H1 (cell line): Measurements from ENCODE around the gene SCRN1. TPM values are rescaled to one million over a fixed set of nuclear protein-coding genes. Genes with fewer than 3 reads are reported as not detected.

Source experiments
- CTCF ChIA-PET: fragments of 300-600 bp; sonication (Branson Sonifier 250); formaldehyde crosslinking; loops from one replicate; lab custom pipeline; 2021; ENCODE audit not compliant: partially characterized antibody; lab: Charles Lee
- POLR2A ChIA-PET: fragments of 300-600 bp; sonication (Branson Sonifier 250); formaldehyde crosslinking; loops from one replicate; lab custom pipeline; 2021; ENCODE audit warnings: inconsistent platforms; ENCODE audit not compliant: partially characterized antibody; lab: Charles Lee
- DNase-seq, 2 experiments: peaks; one replicate each; pipeline versions ENCODE4 v3.0.0 to v3.0.0-alpha.2; 2010 to 2022; ENCODE audit warnings: low spot score in 2 of 2, low read depth in 1 of 2, mixed read lengths in 1 of 2
- FAIRE-seq: peaks from 2 replicates; lab custom pipeline; 2011; peaks lifted over from hg19 to GRCh38; lab: Jason Lieb, UNC
- H2AFZ ChIP-seq: 2 replicates; pipeline ENCODE4 v1.8.1; 2012; ENCODE audit warnings: low read length, inconsistent platforms
- H2AK5ac ChIP-seq: 2 replicates; pipeline ENCODE4 v1.6.1; 2013; ENCODE audit warnings: low read depth, low read length
- H2BK120ac ChIP-seq: replicated peaks from 2 replicates; pipeline ENCODE3; 2013; ENCODE audit warnings: low read depth, low read length, inconsistent platforms
- H2BK12ac ChIP-seq: 2 replicates; pipeline ENCODE4 v1.6.1; 2013; ENCODE audit warnings: low read depth, low read length
- H2BK15ac ChIP-seq: 2 replicates; pipeline ENCODE4 v1.6.1; 2013; ENCODE audit warnings: low read length
- H2BK20ac ChIP-seq: 2 replicates; pipeline ENCODE4 v1.6.1; 2013; ENCODE audit warnings: low read length
- H2BK5ac ChIP-seq: 2 replicates; pipeline ENCODE4 v1.6.1; 2013; ENCODE audit warnings: low read depth, low read length
- H3K14ac ChIP-seq: 2 replicates; pipeline ENCODE4 v1.6.1; 2013; ENCODE audit warnings: inconsistent platforms; ENCODE audit not compliant: insufficient read length
- H3K18ac ChIP-seq: 2 replicates; pipeline ENCODE4 v1.6.1; 2013; ENCODE audit warnings: low read length; ENCODE audit errors: extremely low read depth
- H3K23ac ChIP-seq: 2 replicates; pipeline ENCODE4 v1.6.1; 2013; ENCODE audit warnings: inconsistent platforms; ENCODE audit not compliant: insufficient read length
- H3K23me2 ChIP-seq: 2 replicates; pipeline ENCODE4 v1.6.1; 2013; ENCODE audit warnings: low read depth, low read length
- H3K27ac ChIP-seq: 2 replicates; pipeline ENCODE4 v1.6.1; 2011; ENCODE audit warnings: low read depth, low read length, inconsistent platforms
- H3K27me3 ChIP-seq, 4 experiments: replicated peaks in 1 of 4; 1 replicate in 1 of 4; 2 replicates in 3 of 4; pipeline versions ENCODE4 v1.6.1 to v1.8.1; 2011 to 2013; ENCODE audit warnings: low read length in 3 of 4, mild to moderate bottlenecking in 3 of 4, inconsistent platforms in 2 of 4, mixed read lengths in 2 of 4, moderate library complexity in 1 of 4; ENCODE audit not compliant: control insufficient read depth in 3 of 4, insufficient read depth in 3 of 4; ENCODE audit errors: extremely low read depth in 1 of 4
- H3K36me3 ChIP-seq, 4 experiments: 2 replicates each; pipeline versions ENCODE4 v1.6.1 to v1.8.1; 2011 to 2013; ENCODE audit warnings: mild to moderate bottlenecking in 4 of 4, low read length in 3 of 4, moderate library complexity in 2 of 4, control low read depth in 1 of 4, inconsistent platforms in 1 of 4; ENCODE audit not compliant: insufficient read depth in 4 of 4, control insufficient read depth in 2 of 4
- H3K4ac ChIP-seq: replicated peaks from 2 replicates; pipeline ENCODE3; 2013; ENCODE audit warnings: low read length, low read depth, mixed read lengths, inconsistent platforms; ENCODE audit not compliant: insufficient read length
- H3K4me1 ChIP-seq, 4 experiments: replicated peaks in 1 of 4; 1 replicate in 1 of 4; 2 replicates in 3 of 4; pipeline versions ENCODE4 v1.6.1 to v1.8.1; 2011 to 2013; ENCODE audit warnings: low read length in 3 of 4, inconsistent platforms in 2 of 4, mixed read lengths in 1 of 4; ENCODE audit not compliant: insufficient read depth in 4 of 4, control insufficient read depth in 3 of 4
- H3K4me2 ChIP-seq, 2 experiments: 2 replicates each; pipeline versions ENCODE4 v1.6.1 to v1.8.1; 2011 to 2013; ENCODE audit warnings: low read depth in 2 of 2, low read length in 2 of 2, control low read depth in 1 of 2, inconsistent platforms in 1 of 2, mild to moderate bottlenecking in 1 of 2; ENCODE audit not compliant: insufficient read depth in 1 of 2
- H3K4me3 ChIP-seq, 4 experiments: fragments of 200-600, 300-600 bp in 1 of 4; sonication (generic), shearing (Covaris generic), sonication (Bioruptor Twin) in 1 of 4; 2 replicates each; pipeline versions ENCODE4 v1.5.1 to v1.8.1; 2011 to 2016; ENCODE audit warnings: low read length in 4 of 4, low read depth in 3 of 4, control low read depth in 2 of 4, inconsistent platforms in 2 of 4, mild to moderate bottlenecking in 2 of 4, mixed read lengths in 1 of 4, moderate library complexity in 1 of 4; ENCODE audit not compliant: insufficient read depth in 2 of 4; ENCODE audit errors: extremely low read depth in 1 of 4
- H3K56ac ChIP-seq: replicated peaks from 2 replicates; pipeline ENCODE3; 2013; ENCODE audit warnings: low read depth, mild to moderate bottlenecking, mixed read lengths, low read length, inconsistent platforms; ENCODE audit not compliant: insufficient read length
- H3K79me1 ChIP-seq: 2 replicates; pipeline ENCODE4 v1.6.1; 2013; ENCODE audit warnings: low read depth, low read length, control low read depth
- H3K79me2 ChIP-seq, 2 experiments: 2 replicates each; pipeline versions ENCODE4 v1.6.1 to v1.8.1; 2012 to 2013; ENCODE audit warnings: low read length in 2 of 2, mild to moderate bottlenecking in 2 of 2, inconsistent platforms in 1 of 2; ENCODE audit not compliant: insufficient read depth in 2 of 2, control insufficient read depth in 1 of 2
- H3K9ac ChIP-seq, 4 experiments: replicated peaks in 1 of 4; 1 replicate in 1 of 4; 2 replicates in 3 of 4; pipeline versions ENCODE4 v1.6.1 to v1.8.1; 2011 to 2013; ENCODE audit warnings: low read depth in 3 of 4, low read length in 3 of 4, control low read depth in 2 of 4, mild to moderate bottlenecking in 2 of 4, moderate library complexity in 2 of 4, inconsistent platforms in 1 of 4; ENCODE audit errors: extremely low read depth in 1 of 4
- H3K9me3 ChIP-seq, 2 experiments: 2 replicates each; pipeline versions ENCODE4 v1.6.1 to v1.8.1; 2012 to 2013; ENCODE audit warnings: mild to moderate bottlenecking in 2 of 2, moderate library complexity in 2 of 2, control low read depth in 1 of 2, inconsistent platforms in 1 of 2, low read depth in 1 of 2, low read length in 1 of 2, mixed read lengths in 1 of 2; ENCODE audit not compliant: insufficient read depth in 2 of 2
- H4K20me1 ChIP-seq, 2 experiments: replicated peaks in 1 of 2; 2 replicates each; pipeline versions ENCODE3 to v1.8.1; 2011 to 2013; ENCODE audit warnings: inconsistent platforms in 2 of 2, low read length in 2 of 2, mild to moderate bottlenecking in 1 of 2; ENCODE audit not compliant: insufficient read depth in 2 of 2, control insufficient read depth in 1 of 2
- H4K5ac ChIP-seq: 2 replicates; pipeline ENCODE4 v1.6.1; 2013; ENCODE audit warnings: low read length, low read depth, mixed read lengths, inconsistent platforms; ENCODE audit not compliant: insufficient read length
- H4K8ac ChIP-seq: 2 replicates; pipeline ENCODE4 v1.8.0; 2013; ENCODE audit warnings: mild to moderate bottlenecking, moderate library complexity, low read length, inconsistent platforms; ENCODE audit not compliant: insufficient read depth; ENCODE audit errors: extremely low read depth
- H4K91ac ChIP-seq: replicated peaks from 2 replicates; pipeline ENCODE3; 2013; ENCODE audit warnings: low read length, mixed read lengths, inconsistent platforms; ENCODE audit not compliant: insufficient read length
- BACH1 ChIP-seq: IDR thresholded peaks from 2 replicates; pipeline ENCODE4 v1.6.1; 2012; ENCODE audit warnings: low read length, improper control_type of control experiment
- BRCA1 ChIP-seq: IDR thresholded peaks from 2 replicates; pipeline ENCODE4 v1.6.1; 2012; ENCODE audit warnings: low read depth, low read length, improper control_type of control experiment
- JUN ChIP-seq: IDR thresholded peaks from 2 replicates; pipeline ENCODE4 v1.6.1; 2011; ENCODE audit warnings: low read depth, mild to moderate bottlenecking, improper control_type of control experiment, low read length
- JUND ChIP-seq: IDR thresholded peaks from 2 replicates; pipeline ENCODE4 v1.6.1; 2011; ENCODE audit warnings: mild to moderate bottlenecking, improper control_type of control experiment, low read length
- SAP30 ChIP-seq: fragments of 300-600 bp; sonication (generic); IDR thresholded peaks from 2 replicates; pipeline ENCODE4 v1.7.1; 2012; ENCODE audit warnings: low read length, moderate library complexity, mild to moderate bottlenecking, inconsistent platforms; ENCODE audit not compliant: insufficient read depth, insufficient replicate concordance
- SIRT6 ChIP-seq: IDR thresholded peaks from one replicate; pipeline ENCODE4 v1.7.1; 2012; ENCODE audit warnings: low read length, inconsistent platforms
- SP4 ChIP-seq: IDR thresholded peaks from 2 replicates; pipeline ENCODE4 v1.6.1; 2012; ENCODE audit warnings: low read length, inconsistent platforms
- TAF1 ChIP-seq: IDR thresholded peaks from 2 replicates; pipeline ENCODE4 v1.6.1; 2011; ENCODE audit warnings: mild to moderate bottlenecking, low read depth, low read length
- TCF12 ChIP-seq: IDR thresholded peaks from 2 replicates; pipeline ENCODE4 v1.6.1; 2011; ENCODE audit warnings: low read depth, mild to moderate bottlenecking, low read length
- ZNF274 ChIP-seq: IDR thresholded peaks from 2 replicates; pipeline ENCODE4 v1.7.0; 2012; ENCODE audit warnings: low read length, borderline replicate concordance; ENCODE audit errors: extremely low read depth
- WGBS, 2 experiments: shearing (Covaris generic) in 1 of 2; methylation state at CpG; one replicate each; pipeline versions ENCODE4 v1.1.6 to v1.1.7; 2013 to 2015; ENCODE audit warnings: low lambda C conversion rate in 2 of 2, mixed read lengths in 2 of 2, inconsistent platforms in 1 of 2, low coverage in 1 of 2, missing lambda C conversion rate in 1 of 2; ENCODE audit not compliant: insufficient replicate concordance in 2 of 2, insufficient coverage in 1 of 2, insufficient read length in 1 of 2; ENCODE audit errors: extremely low coverage in 1 of 2, missing lambda C conversion rate in 1 of 2; 5-methylcytosine and 5-hydroxymethylcytosine counted together
- polyA plus RNA-seq, 7 experiments: library from polyadenylated mRNA; depleted of rRNA in 3 of 7; stranded (reverse) in 5 of 7; unstranded in 2 of 7; fragments of >200 nt in 5 of 7; fragments of 200-250 nt in 2 of 7; gene quantifications; 1 replicate in 5 of 7; 2 replicates in 1 of 7; 4 replicates in 1 of 7; pipeline versions ENCODE4 v1.2.1 to v1.2.3, GENCODE V29; 2011 to 2013; ENCODE audit warnings: missing spikeins in 2 of 7, mixed read lengths in 2 of 7
- total RNA-seq: library from RNA; stranded (reverse); fragmentation: NEBNext Ultra II Directional; extraction: Animal tissue kit (Norgen Biotek cat#: 25700); gene quantifications from 2 replicates; pipeline ENCODE4 v1.2.1, GENCODE V29; 2021

The SCRN1 gene
- total and polyA plus RNA-seq, 2 of the 8 experiments (the other 6 are each of a cell fraction or from before 2014, with no cell fraction given) = 36.0 to 75.8 TPM

DNA sequence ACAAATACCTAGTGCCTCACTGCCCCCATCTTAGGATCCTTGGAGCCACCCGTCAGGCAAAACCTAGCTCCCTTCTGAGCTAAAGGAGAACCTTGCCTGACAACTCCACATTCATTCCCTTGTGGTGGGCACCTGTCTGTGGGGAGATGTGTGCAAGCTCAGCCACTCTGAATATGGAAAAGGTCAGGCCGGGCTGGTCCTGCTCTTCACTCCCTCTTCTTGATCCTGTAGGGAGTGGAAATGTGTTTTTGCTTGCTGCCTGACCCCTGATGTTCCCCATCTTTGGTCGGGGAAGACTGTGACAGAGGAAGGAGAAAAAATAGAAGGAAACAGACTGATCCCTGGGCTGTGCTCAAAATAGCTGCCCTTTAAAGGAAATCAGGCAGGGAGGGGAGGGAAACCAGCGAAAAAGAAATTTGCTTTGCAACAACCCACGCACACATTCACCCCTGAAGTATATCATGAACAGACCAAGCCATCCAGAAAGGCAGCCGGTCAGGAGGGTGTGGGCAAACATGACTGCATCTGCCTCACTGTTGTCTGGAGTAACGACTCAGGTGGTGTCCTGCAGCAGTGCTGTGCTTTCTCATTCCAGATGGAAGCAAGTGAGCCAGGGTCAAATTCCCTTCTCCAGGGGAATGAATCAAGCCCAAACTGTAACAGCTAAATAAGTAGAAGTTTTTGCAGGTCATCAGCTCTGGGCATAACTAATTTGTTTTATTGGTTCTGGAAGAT lies 74.0 kb downstream of the SCRN1 start:
- Histone ChIP-seq H3K27me3 (no peaks in the 10 kb centered on the region), H4K20me1 (peaks cover 0 to 2% of the 10 kb centered on the region in 2 experiments), H3K4me3 (no peak overlapping the region), H2BK20ac (no peak overlapping the region), H2BK120ac (no peak overlapping the region), H4K5ac (no peak overlapping the region), H2AK5ac (no peak overlapping the region), H2BK12ac (no peak overlapping the region), H3K4me1 (no peaks in the 10 kb centered on the region), H3K27ac (no peak overlapping the region), H3K9me3 (no peaks in the 10 kb centered on the region), H3K56ac (no peak overlapping the region), H3K23ac (no peak overlapping the region), H3K36me3 (peaks cover 2 to 3% (median 2%) of the 10 kb centered on the region in 4 experiments; a peak in 3 of 8 replicates), H3K18ac (no peak overlapping the region), H3K79me2 (no peaks in the 10 kb centered on the region), H4K91ac (no peak overlapping the region), H4K8ac (no peak overlapping the region), H3K23me2 (no peaks in the 10 kb centered on the region), H3K4ac (no peak overlapping the region), H2AFZ (no peak overlapping the region), H2BK5ac (no peak overlapping the region), H2BK15ac (no peak overlapping the region), H3K79me1 (no peaks in the 10 kb centered on the region), H3K4me2 (no peak overlapping the region), H3K9ac (no peak overlapping the region), H3K14ac (no peak overlapping the region)
- ChIA-PET POLR2A (interaction anchor here (0.7 kb wide), 1 partner anchor 8 kb away, joined by 3 read pairs; no protein-coding TSS in a partner anchor), CTCF (interaction anchor here (1.4 kb wide), 1 partner anchor 62 kb away, joined by 3 read pairs; no protein-coding TSS in a partner anchor)
- WGBS, 2 experiments = 91% methylated on average over 7 of the region's 7 CpGs; no CpG with 5 or more reads in 1 of the 2 experiments
- DNase-seq (no peak), FAIRE-seq (no peak)
- no peak for TF ChIP-seq JUND
- TF ChIP-seq JUN = no peak
- TF ChIP-seq ZNF274 = no peak
- no peak for TF ChIP-seq SP4
- TF ChIP-seq TAF1 = no peak
- TF ChIP-seq SIRT6 = no peak
- TF ChIP-seq BACH1 = no peak
- no peak for TF ChIP-seq TCF12
- TF ChIP-seq SAP30 = no peak
- no peak for TF ChIP-seq BRCA1
